NCI-H2081 treated with DMSO at 0.1 percent for 48 hours (cell line): ENCODE measurements around the gene BHLHE41.

Source experiments
- DNase-seq: peaks from one replicate; lab custom pipeline; 2025; lab: John Stamatoyannopoulos, UW

The BHLHE41 gene

GRCh38 chr12:26113853-26114719, 10.8 kb downstream of the BHLHE41 start:
- DNase-seq: no peak

DNA sequence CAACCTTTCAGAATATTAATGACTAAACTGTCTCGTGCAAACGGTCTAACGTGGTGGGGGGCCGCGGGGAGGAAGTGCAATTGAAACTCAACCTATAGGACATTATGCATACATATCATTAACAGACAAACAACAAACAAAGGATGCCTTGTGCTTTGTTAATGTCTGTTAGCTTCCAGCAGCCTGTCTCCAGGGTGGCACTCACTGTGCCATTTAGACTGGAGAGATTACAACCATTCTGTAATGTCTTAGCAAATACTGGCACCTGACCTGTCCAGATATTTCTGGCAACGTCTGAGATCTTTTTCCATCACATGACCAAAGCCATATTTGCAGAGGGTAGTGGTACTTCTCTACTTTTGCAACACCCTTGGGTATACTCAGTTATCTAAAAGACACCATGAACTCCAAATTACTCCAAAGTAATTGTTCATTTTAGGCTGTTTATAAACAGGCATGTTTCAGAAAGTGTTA, 11.6 kb downstream of the BHLHE41 start:
- DNase-seq: peak; percentile 43

GRCh38 chr12:26112703-26113147, 12.1 kb downstream of the BHLHE41 start:
- no peak for DNase-seq

- no peak for DNase-seq
These were observed 12.6 kb downstream of the BHLHE41 start for GRCh38 chr12:26112232-26112631.

GRCh38 chr12:26109343-26109881, 15.4 kb downstream of the BHLHE41 start:
- DNase-seq: no peak

- DNase-seq: no peak
These were observed 15.9 kb downstream of the BHLHE41 start for GRCh38 chr12:26108915-26109314.

DNA sequence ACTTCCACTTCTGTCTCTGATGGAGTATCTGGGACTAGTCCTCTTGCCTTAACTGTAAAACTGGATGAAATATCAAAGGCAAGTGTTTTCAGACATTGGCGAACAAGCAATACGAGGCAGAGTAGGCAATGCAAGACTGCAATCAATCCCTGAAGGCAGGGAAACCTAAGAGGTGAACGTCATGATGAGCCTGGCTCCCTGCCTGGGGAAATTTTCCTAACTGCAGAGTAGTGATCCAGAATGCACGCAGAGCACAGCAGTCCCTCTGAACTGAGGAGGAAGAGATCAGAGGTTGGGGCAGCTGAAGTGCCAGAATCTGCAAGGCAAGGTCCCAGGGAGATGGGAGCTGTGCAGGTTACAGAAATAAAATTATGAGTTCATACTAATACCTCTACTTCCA, 18.5 kb downstream of the BHLHE41 start:
- DNase-seq: no peak

GRCh38 chr12:26102953-26103352, 21.9 kb downstream of the BHLHE41 start:
- no peak for DNase-seq

- no peak for DNase-seq
These were observed 23.1 kb downstream of the BHLHE41 start for GRCh38 chr12:26101763-26102162.

DNA sequence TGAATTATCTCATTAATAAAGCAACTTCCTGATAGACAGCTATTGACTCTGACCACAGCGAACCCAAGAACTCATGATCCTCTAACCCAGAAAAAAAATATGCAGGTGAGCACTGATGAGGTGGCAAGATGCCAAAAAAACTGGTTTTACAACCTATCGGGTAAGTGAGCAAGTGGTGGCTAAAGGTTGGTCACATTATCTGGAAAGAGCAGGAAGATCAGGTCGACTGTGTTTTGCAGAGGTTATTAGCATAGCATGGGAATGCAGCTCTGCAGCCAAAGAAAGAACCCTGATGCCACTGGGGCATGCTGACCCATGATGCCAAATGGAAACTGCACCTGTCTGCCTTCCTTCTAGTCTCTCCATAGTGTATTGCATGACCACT, 23.5 kb downstream of the BHLHE41 start:
- no peak for DNase-seq

DNA sequence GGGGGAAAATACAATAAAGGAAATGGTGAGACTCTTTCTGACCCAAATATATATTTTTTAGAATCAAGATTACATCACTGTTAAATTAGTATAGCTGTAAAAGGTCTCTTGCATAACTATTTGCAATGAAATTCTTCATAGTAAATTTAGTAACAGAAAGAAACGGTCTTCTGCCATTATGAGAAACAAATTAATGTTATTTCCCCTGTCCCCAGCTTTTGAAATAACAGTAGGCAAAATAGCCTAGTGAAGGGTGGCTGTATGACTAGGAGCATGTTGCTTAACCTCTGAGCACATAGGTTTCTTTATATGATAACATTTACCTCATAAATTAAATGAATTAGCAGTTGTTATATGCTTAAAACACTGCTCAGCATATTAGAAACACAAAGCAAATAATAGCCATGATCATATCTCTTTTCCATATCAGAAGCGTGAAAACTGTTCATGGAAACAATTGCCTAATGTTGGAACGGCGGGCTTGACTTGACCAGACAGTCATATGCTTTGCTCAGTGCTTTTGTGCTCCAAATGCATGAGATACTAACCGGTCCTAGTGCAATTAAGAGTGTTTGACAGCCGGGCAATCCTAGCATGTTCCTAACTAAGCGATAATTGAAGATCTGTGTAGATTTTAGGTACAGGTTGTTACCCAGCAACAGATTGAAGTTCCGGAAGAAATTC, 24.0 kb downstream of the BHLHE41 start:
- no peak for DNase-seq

DNA sequence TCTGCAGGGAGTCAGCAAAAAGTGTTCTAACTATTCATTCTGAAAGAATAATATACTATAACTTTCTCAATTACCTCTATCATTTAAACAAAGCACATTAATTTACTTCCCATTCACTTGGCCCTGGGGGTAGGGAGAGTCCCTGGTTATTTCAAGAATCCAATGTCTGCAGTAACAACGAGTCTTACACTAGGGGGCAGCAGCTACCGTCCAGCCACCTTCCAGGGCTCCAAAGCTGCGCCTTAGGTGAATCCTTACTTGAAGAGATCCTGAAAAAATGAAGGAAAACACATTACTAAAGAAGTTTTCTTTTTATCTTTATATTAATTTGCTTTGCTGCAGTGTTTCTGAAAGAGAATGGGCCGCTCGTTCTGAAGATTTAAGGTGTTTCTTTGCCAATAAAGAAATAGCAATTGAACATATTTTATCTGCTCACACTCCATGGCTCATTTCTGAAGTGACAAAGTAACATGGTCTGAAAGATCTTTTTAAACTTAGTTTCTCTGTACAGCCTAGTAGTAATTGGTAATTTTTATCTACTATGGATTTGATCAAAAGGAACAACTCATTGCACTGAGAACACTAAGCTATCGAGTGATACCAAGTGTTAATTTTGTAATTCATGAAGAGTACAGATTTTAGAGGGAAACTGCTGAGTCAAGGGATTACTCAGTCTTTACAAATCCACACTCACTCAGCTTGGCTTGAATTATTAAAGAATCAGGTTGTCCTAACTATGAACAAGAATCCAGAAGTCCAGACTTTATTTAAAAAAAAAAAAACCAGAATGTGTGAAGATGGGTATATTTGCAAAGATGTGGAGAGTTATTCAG, 27.6 kb downstream of the BHLHE41 start:
- no peak for DNase-seq

DNA sequence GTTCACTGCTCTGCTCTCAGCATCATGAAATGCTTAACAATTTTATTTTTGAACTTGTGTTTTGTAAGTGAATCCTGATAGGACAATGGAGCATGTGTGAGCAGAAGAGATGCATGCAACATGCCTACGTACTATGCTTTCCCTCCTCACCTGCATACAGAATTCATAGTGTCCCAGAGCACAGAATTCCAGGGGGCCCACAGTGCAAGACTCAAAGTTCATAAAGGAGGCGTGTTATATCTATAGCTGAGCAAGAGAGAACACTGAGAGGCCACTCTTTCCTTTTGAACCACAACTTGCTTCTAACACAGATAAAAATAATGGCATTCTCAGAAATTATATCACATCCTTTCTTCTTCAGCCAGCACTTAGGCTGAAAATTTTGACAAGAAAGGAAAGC, 28.8 kb downstream of the BHLHE41 start:
- DNase-seq: no peak

GRCh38 chr12:26095186-26095585, 29.7 kb downstream of the BHLHE41 start:
- DNase-seq: no peak

DNA sequence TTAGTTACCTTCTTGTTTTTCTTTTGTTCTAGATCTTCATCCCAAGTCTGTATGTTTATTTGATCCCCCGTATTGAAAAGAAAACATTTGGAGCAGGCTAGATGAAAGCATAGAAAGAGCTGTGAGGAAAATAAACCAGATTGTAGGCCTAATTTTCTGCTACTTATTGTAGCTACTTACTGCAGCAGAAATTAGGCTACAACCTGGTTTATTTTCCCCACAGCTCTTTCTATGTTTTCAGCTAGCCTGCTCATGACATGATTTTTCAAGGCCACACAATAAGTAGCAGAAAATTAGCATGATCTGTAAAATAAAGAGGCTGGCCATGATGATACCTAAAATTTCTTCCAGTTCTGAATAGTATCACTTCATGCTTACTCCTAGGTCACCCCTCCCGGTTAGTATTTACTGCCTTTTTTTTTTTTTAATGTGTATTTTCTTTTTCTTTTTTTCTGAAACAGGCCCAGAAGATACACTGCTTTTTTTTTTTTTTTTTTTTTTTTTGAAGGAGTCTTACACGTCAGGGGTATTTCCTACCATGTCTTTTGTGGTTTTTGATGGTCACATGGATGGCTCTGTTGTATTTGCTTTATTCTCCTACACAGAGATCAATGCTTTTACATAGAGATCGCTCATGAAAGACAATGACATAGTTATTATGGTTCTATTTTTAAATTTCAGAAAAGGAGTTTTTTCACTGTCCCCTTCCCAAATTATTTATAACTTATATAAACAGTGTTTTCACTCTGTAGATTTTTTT, 32.3 kb downstream of the BHLHE41 start:
- no peak for DNase-seq

DNA sequence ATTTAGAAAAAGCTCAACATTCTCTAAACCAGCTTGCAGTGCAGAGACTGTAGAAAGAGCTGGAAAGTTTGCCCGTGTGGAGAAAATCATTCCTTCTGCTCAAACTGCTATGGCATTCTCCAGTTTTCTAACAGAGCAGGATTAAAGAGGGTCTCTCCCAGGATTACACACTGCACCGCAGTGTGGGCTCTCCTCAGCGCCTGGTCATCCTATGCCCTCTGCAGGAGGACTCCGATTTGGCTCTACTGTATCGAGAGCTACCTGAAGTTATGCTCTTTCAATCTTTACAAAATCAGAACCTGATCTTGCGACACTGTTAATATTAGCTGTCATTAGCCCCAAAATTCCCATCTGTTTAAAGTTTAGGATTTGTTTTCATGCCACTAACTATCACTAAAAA, 33.0 kb downstream of the BHLHE41 start:
- no peak for DNase-seq

- no peak for DNase-seq
These were observed 33.9 kb downstream of the BHLHE41 start for GRCh38 chr12:26090836-26091510.

GRCh38 chr12:26088998-26089397, 35.8 kb downstream of the BHLHE41 start:
- DNase-seq: no peak

GRCh38 chr12:26086936-26087335, 37.9 kb downstream of the BHLHE41 start:
- DNase-seq: no peak

DNA sequence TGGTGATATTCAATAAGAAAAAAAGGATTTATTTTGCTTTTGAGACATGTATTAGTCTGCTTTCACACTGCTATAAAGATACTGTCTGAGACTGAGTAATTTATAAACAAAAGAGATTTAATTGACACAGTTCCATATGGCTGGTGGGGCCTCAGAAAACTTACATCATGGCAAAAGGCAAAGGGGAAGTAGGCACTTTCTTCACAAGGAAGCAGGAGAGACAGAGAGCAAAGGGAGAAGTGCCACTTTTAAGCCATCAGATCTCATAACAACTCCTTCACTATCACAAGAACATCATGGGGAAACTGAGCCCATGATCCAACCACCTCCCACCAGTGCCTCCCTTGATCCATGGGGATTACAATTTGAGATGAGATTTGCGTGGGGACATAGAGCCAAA, 43.9 kb downstream of the BHLHE41 start:
- no peak for DNase-seq
